ENCODE data around the gene LENG1. TPM values are rescaled to one million over a fixed set of nuclear protein-coding genes. Genes with fewer than 3 reads are reported as not detected.
"Not testable (repeated sequence)": the region's sequence is repeated elsewhere in the genome, so short reads cannot be mapped to it uniquely, and the experiment has no call there.

Gene LENG1
- total and polyA plus RNA-seq, 7 donors, result 5.8 to 19.6 (median 10.2) TPM

- TF ChIP-seq CTCF (IDR thresholded peaks at IDR 0.05), result no peak
- H3K4me3 ChIP-seq, result peak overlapping the region; percentile 80
- WGBS, 3 donors, result 63 to 80% (median 74%) methylated on average over 13 of the region's 13 CpGs
- peaks cover 14 to 62% of the 10 kb centered on the region in 2 donors for H3K36me3 ChIP-seq (ENCODE audit: insufficient read depth in 1 of 2, low read depth in 1 of 2)
- no peaks in the 10 kb centered on the region for H3K9me3 ChIP-seq
- intact Hi-C loops (cut with DNase I), result no loop called here
- H3K27me3 ChIP-seq (ENCODE audit: insufficient read depth in 3 of 3, low read length in 2 of 3), result no peaks in the 10 kb centered on the region
- no peak for DNase-seq
- peaks cover 52% of the 10 kb centered on the region for H3K4me1 ChIP-seq
- H3K27ac ChIP-seq, result peak overlapping the region; percentile 86
- no peak for ATAC-seq
These were observed 42.5 kb upstream of the LENG1 start for GRCh38 chr19:54201980-54202379.

- H3K9me3 ChIP-seq, result no peaks in the 10 kb centered on the region
- H3K27ac ChIP-seq, result peak overlapping the region; percentile 86
- peaks cover 46% of the 10 kb centered on the region for H3K4me1 ChIP-seq
- WGBS, 3 donors, result 2 to 4% (median 3%) methylated on average over 27 to 28 of the region's 28 CpGs
- H3K4me3 ChIP-seq, result peak overlapping the region; percentile 80
- DNase-seq (peak in 1 of 2 donors; percentile 28), ATAC-seq (peak in 1 of 4 donors; percentile 6)
- TF ChIP-seq CTCF (IDR thresholded peaks at IDR 0.05), result no peak
- peaks cover 12 to 55% of the 10 kb centered on the region in 2 donors for H3K36me3 ChIP-seq (ENCODE audit: insufficient read depth in 1 of 2, low read depth in 1 of 2)
- H3K27me3 ChIP-seq (ENCODE audit: insufficient read depth in 3 of 3, low read length in 2 of 3), result no peaks in the 10 kb centered on the region
- intact Hi-C loops (cut with DNase I), result no loop called here
These were observed 41.7 kb upstream of the LENG1 start for GRCh38 chr19:54201172-54201701.

GRCh38 chr19:54199401-54199800 is 39.9 kb upstream of the LENG1 start:
- Histone ChIP-seq H3K36me3 (ENCODE audit: insufficient read depth in 1 of 2, low read depth in 1 of 2) (peaks cover 8 to 50% of the 10 kb centered on the region in 2 donors), H3K27ac (no peak overlapping the region), H3K4me1 (peaks cover 28% of the 10 kb centered on the region), H3K9me3 (no peaks in the 10 kb centered on the region), H3K4me3 (no peak overlapping the region), H3K27me3 (ENCODE audit: insufficient read depth in 3 of 3, low read length in 2 of 3) (no peaks in the 10 kb centered on the region)
- DNase-seq (no peak), ATAC-seq (no peak)
- no peak for TF ChIP-seq CTCF (IDR thresholded peaks at IDR 0.05)
- 92% methylated on average over 16 of the region's 16 CpGs for WGBS, 3 donors
- intact Hi-C loops (cut with DNase I), result no loop called here

GRCh38 chr19:54197121-54197520 is 37.6 kb upstream of the LENG1 start:
- DNase-seq (no peak), ATAC-seq (no peak)
- Histone ChIP-seq H3K4me3 (no peak overlapping the region), H3K27me3 (ENCODE audit: insufficient read depth in 3 of 3, low read length in 2 of 3) (no peaks in the 10 kb centered on the region), H3K9me3 (no peaks in the 10 kb centered on the region), H3K4me1 (peaks cover 9% of the 10 kb centered on the region), H3K36me3 (ENCODE audit: insufficient read depth in 1 of 2, low read depth in 1 of 2) (peaks cover 8 to 50% of the 10 kb centered on the region in 2 donors), H3K27ac (no peak overlapping the region)
- TF ChIP-seq CTCF (IDR thresholded peaks at IDR 0.05), result no peak
- 66 to 76% (median 69%) methylated on average over 3 of the region's 3 CpGs for WGBS, 3 donors
- intact Hi-C loops (cut with DNase I), result no loop called here

GRCh38 chr19:54196536-54196935 is 37.0 kb upstream of the LENG1 start:
- peaks cover 9% of the 10 kb centered on the region for H3K4me1 ChIP-seq
- ATAC-seq (no peak), DNase-seq (no peak)
- TF ChIP-seq CTCF (IDR thresholded peaks at IDR 0.05), result no peak
- no peaks in the 10 kb centered on the region for H3K9me3 ChIP-seq
- intact Hi-C loops (cut with DNase I), result no loop called here
- peaks cover 6 to 49% of the 10 kb centered on the region in 2 donors for H3K36me3 ChIP-seq (ENCODE audit: insufficient read depth in 1 of 2, low read depth in 1 of 2)
- no peaks in the 10 kb centered on the region for H3K27me3 ChIP-seq (ENCODE audit: insufficient read depth in 3 of 3, low read length in 2 of 3)
- no peak overlapping the region for H3K4me3 ChIP-seq
- H3K27ac ChIP-seq, result no peak overlapping the region
- WGBS, 3 donors, result 94 to 96% (median 94%) methylated on average over 7 of the region's 7 CpGs

GRCh38 chr19:54194463-54194862 is 34.9 kb upstream of the LENG1 start:
- H3K36me3 ChIP-seq (ENCODE audit: insufficient read depth in 1 of 2, low read depth in 1 of 2), result peaks cover 6 to 45% of the 10 kb centered on the region in 2 donors
- intact Hi-C loops (cut with DNase I); H3K27ac ChIP-seq; H3K27me3 ChIP-seq (ENCODE audit: insufficient read depth in 3 of 3, low read length in 2 of 3); H3K4me3 ChIP-seq; H3K9me3 ChIP-seq; DNase-seq; H3K4me1 ChIP-seq; ATAC-seq: not testable (repeated sequence)
- WGBS, 3 donors, result 93 to 95% (median 95%) methylated on average over 12 of the region's 12 CpGs

Data from psoas muscle (tissue), 8 donors.